ENCODE results near the gene AFG1L.

- TF ChIP-seq EZH2phosphoT487 (IDR thresholded peaks at IDR 0.05; ENCODE audit: insufficient read depth, low read depth) (no peak), EZH2 (IDR thresholded peaks at IDR 0.05; ENCODE audit: insufficient read depth, poor library complexity, severe bottlenecking) (no peak)
Measured at GRCh38 chr6:108294297-108294726, 542 bp upstream of the AFG1L start.
